ENCODE data around the gene NOS2. TPM values are rescaled to one million over a fixed set of nuclear protein-coding genes. Genes with fewer than 3 reads are reported as not detected.
"Not testable (repeated sequence)": the region's sequence is repeated elsewhere in the genome, so short reads cannot be mapped to it uniquely, and the experiment has no call there.

NOS2 gene
- total RNA-seq, 5 donors from 2014 or later (not counting 1 experiment from before 2014, with no cell fraction given), result 0.07 to 0.10 (median 0.09) TPM

GRCh38 chr17:27824176-27824715 is 23.9 kb upstream of the NOS2 start:
- ChIA-PET CTCF (no interaction called here), POLR2A (no interaction called here)
- H3K4me1 Mint-ChIP-seq, result no peaks in the 10 kb centered on the region
- H3K9me3 ChIP-seq, result no peaks in the 10 kb centered on the region
- no peak overlapping the region for H3K4me3 Mint-ChIP-seq
- no peak overlapping the region for H3K27ac Mint-ChIP-seq
- peaks cover 0 to 12% of the 10 kb centered on the region in 2 donors for H3K27me3 Mint-ChIP-seq
- peaks cover 7% of the 10 kb centered on the region for H3K36me3 Mint-ChIP-seq
- H3K4me1 ChIP-seq (ENCODE audit: control insufficient read depth in 1 of 2, extremely low read depth in 1 of 2, insufficient read depth in 2 of 2, low read length in 2 of 2), result no peaks in the 10 kb centered on the region
- DNase-seq, result no peak
- no peaks in the 10 kb centered on the region for H3K36me3 ChIP-seq (ENCODE audit: control insufficient read depth in 2 of 2, extremely low read depth in 1 of 2, insufficient read depth in 1 of 2, low read length in 1 of 2)
- H3K27ac ChIP-seq (ENCODE audit: low read length), result no peak overlapping the region
- H3K4me3 ChIP-seq (ENCODE audit: control insufficient read depth in 1 of 2, extremely low read depth in 1 of 2, low read length in 1 of 2), result no peak overlapping the region
- ATAC-seq (replicated peaks in 1 of 4), result no peak
- H3K9me3 Mint-ChIP-seq, result peaks cover 8 to 24% (median 17%) of the 10 kb centered on the region in 3 donors
- H3K27me3 ChIP-seq (replicated peaks in 1 of 2; ENCODE audit: control insufficient read depth in 2 of 2, extremely low read depth in 1 of 2, insufficient read depth in 2 of 2, low read length in 1 of 2), result no peaks in the 10 kb centered on the region
- WGBS (ENCODE audit: insufficient coverage), result 78% methylated on average over 1 of the region's 3 CpGs

GRCh38 chr17:27822108-27822507 is 21.8 kb upstream of the NOS2 start:
- H3K4me3 ChIP-seq (ENCODE audit: control insufficient read depth in 1 of 2, extremely low read depth in 1 of 2, low read length in 1 of 2); H3K27me3 Mint-ChIP-seq; CTCF ChIA-PET; H3K27me3 ChIP-seq (replicated peaks in 1 of 2; ENCODE audit: control insufficient read depth in 2 of 2, extremely low read depth in 1 of 2, insufficient read depth in 2 of 2, low read length in 1 of 2); H3K4me1 Mint-ChIP-seq; POLR2A ChIA-PET; DNase-seq; H3K27ac ChIP-seq (ENCODE audit: low read length); H3K9me3 ChIP-seq; H3K4me3 Mint-ChIP-seq; H3K4me1 ChIP-seq (ENCODE audit: control insufficient read depth in 1 of 2, extremely low read depth in 1 of 2, insufficient read depth in 2 of 2, low read length in 2 of 2); H3K27ac Mint-ChIP-seq; H3K36me3 ChIP-seq (ENCODE audit: control insufficient read depth in 2 of 2, extremely low read depth in 1 of 2, insufficient read depth in 1 of 2, low read length in 1 of 2); ATAC-seq (replicated peaks in 1 of 4); H3K36me3 Mint-ChIP-seq: not testable (repeated sequence)
- WGBS (ENCODE audit: insufficient coverage), result 50% methylated on average over 2 of the region's 10 CpGs
- peaks cover 8 to 24% (median 17%) of the 10 kb centered on the region in 3 donors for H3K9me3 Mint-ChIP-seq

- Mint-ChIP-seq H3K27ac (no peak overlapping the region), H3K4me1 (no peaks in the 10 kb centered on the region), H3K9me3 (peaks cover 8 to 24% (median 17%) of the 10 kb centered on the region in 3 donors), H3K27me3 (peaks cover 0 to 2% of the 10 kb centered on the region in 2 donors), H3K4me3 (no peak overlapping the region), H3K36me3 (peaks cover 7% of the 10 kb centered on the region)
- Histone ChIP-seq H3K27me3 (replicated peaks in 1 of 2; ENCODE audit: control insufficient read depth in 2 of 2, extremely low read depth in 1 of 2, insufficient read depth in 2 of 2, low read length in 1 of 2) (no peaks in the 10 kb centered on the region), H3K27ac (ENCODE audit: low read length) (no peak overlapping the region), H3K4me3 (ENCODE audit: control insufficient read depth in 1 of 2, extremely low read depth in 1 of 2, low read length in 1 of 2) (no peak overlapping the region), H3K4me1 (ENCODE audit: control insufficient read depth in 1 of 2, extremely low read depth in 1 of 2, insufficient read depth in 2 of 2, low read length in 2 of 2) (no peaks in the 10 kb centered on the region), H3K9me3 (no peaks in the 10 kb centered on the region), H3K36me3 (ENCODE audit: control insufficient read depth in 2 of 2, extremely low read depth in 1 of 2, insufficient read depth in 1 of 2, low read length in 1 of 2) (no peaks in the 10 kb centered on the region)
- DNase-seq (no peak), ATAC-seq (replicated peaks in 1 of 4) (no peak)
- ChIA-PET POLR2A (no interaction called here), CTCF (no interaction called here)
- 71% methylated on average over 1 of the region's 3 CpGs for WGBS (ENCODE audit: insufficient coverage)
These were observed 21.0 kb upstream of the NOS2 start for GRCh38 chr17:27821318-27821717.

GRCh38 chr17:27819145-27819544 is 18.8 kb upstream of the NOS2 start:
- ATAC-seq (replicated peaks in 1 of 4), result no peak
- Mint-ChIP-seq H3K4me3 (no peak overlapping the region), H3K9me3 (peaks cover 8 to 24% (median 17%) of the 10 kb centered on the region in 3 donors), H3K4me1 (no peaks in the 10 kb centered on the region), H3K36me3 (peaks cover 7% of the 10 kb centered on the region), H3K27ac (no peak overlapping the region), H3K27me3 (peaks cover 0 to 3% of the 10 kb centered on the region in 2 donors)
- Histone ChIP-seq H3K27me3 (replicated peaks in 1 of 2; ENCODE audit: control insufficient read depth in 2 of 2, extremely low read depth in 1 of 2, insufficient read depth in 2 of 2, low read length in 1 of 2) (no peaks in the 10 kb centered on the region), H3K4me3 (ENCODE audit: control insufficient read depth in 1 of 2, extremely low read depth in 1 of 2, low read length in 1 of 2) (no peak overlapping the region), H3K4me1 (ENCODE audit: control insufficient read depth in 1 of 2, extremely low read depth in 1 of 2, insufficient read depth in 2 of 2, low read length in 2 of 2) (no peaks in the 10 kb centered on the region), H3K36me3 (ENCODE audit: control insufficient read depth in 2 of 2, extremely low read depth in 1 of 2, insufficient read depth in 1 of 2, low read length in 1 of 2) (no peaks in the 10 kb centered on the region), H3K9me3 (no peaks in the 10 kb centered on the region), H3K27ac (ENCODE audit: low read length) (no peak overlapping the region)
- DNase-seq, result no peak
- WGBS (ENCODE audit: insufficient coverage), result no CpG with 5 or more reads among the region's 1 CpG
- POLR2A ChIA-PET, result no interaction called here
- CTCF ChIA-PET, result no interaction called here

DNA sequence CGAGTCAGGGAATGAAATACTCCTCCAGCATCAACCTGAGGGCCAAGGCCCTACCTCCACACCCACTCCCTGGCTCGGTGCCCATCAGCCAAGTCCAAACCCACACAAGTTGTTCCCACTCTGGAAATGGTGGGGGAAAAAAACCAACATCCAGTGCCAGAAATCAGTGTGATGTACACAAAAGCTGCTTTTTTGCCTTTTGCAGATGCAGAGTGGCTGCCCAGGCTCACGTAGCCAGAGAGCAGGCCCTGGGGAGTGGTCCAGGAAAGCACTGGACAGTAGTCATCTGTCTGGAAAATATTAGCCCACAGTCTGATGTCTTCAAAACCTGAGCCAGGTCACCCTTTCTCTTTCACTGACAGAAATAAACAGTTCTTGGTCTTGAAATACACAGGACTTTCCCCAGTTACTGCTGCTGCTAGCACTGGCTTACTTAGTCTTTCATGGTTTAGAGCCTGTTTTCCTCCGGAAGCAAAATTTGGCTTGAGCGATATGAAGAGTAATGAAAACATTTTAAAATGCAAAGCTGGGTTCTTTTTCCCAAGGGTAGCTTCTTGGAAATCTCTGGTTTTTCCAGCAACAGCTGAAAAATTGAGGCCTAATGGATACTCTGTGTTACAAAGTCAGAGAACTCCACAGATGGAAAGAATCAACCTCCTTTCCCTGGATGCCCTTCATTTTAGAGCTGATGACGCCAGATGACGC is 18.2 kb upstream of the NOS2 start:
- H3K4me3 ChIP-seq (ENCODE audit: control insufficient read depth in 1 of 2, extremely low read depth in 1 of 2, low read length in 1 of 2), result no peak overlapping the region
- H3K9me3 ChIP-seq, result no peaks in the 10 kb centered on the region
- Mint-ChIP-seq H3K4me1 (no peaks in the 10 kb centered on the region), H3K4me3 (no peak overlapping the region), H3K36me3 (peaks cover 7% of the 10 kb centered on the region), H3K27ac (no peak overlapping the region), H3K27me3 (peaks cover 0 to 3% of the 10 kb centered on the region in 2 donors), H3K9me3 (peaks cover 8 to 23% (median 17%) of the 10 kb centered on the region in 3 donors)
- H3K4me1 ChIP-seq (ENCODE audit: control insufficient read depth in 1 of 2, extremely low read depth in 1 of 2, insufficient read depth in 2 of 2, low read length in 2 of 2), result no peaks in the 10 kb centered on the region
- no peak for ATAC-seq (replicated peaks in 1 of 4)
- CTCF ChIA-PET, result no interaction called here
- 100% methylated on average over 1 of the region's 7 CpGs for WGBS (ENCODE audit: insufficient coverage)
- no peak for DNase-seq
- no peaks in the 10 kb centered on the region for H3K36me3 ChIP-seq (ENCODE audit: control insufficient read depth in 2 of 2, extremely low read depth in 1 of 2, insufficient read depth in 1 of 2, low read length in 1 of 2)
- POLR2A ChIA-PET, result no interaction called here
- H3K27me3 ChIP-seq (replicated peaks in 1 of 2; ENCODE audit: control insufficient read depth in 2 of 2, extremely low read depth in 1 of 2, insufficient read depth in 2 of 2, low read length in 1 of 2), result no peaks in the 10 kb centered on the region
- no peak overlapping the region for H3K27ac ChIP-seq (ENCODE audit: low read length)

- Mint-ChIP-seq H3K27me3 (peaks cover 0 to 3% of the 10 kb centered on the region in 2 donors), H3K9me3 (peaks cover 8 to 20% (median 17%) of the 10 kb centered on the region in 3 donors), H3K36me3 (peaks cover 7% of the 10 kb centered on the region), H3K4me1 (no peaks in the 10 kb centered on the region), H3K4me3 (no peak overlapping the region), H3K27ac (no peak overlapping the region)
- POLR2A ChIA-PET, result no interaction called here
- no peaks in the 10 kb centered on the region for H3K27me3 ChIP-seq (replicated peaks in 1 of 2; ENCODE audit: control insufficient read depth in 2 of 2, extremely low read depth in 1 of 2, insufficient read depth in 2 of 2, low read length in 1 of 2)
- CTCF ChIA-PET, result interaction anchor here in 1 of 2 donors (0.6 kb wide), 1 partner anchor 206 kb away, joined by 12 read pairs; no protein-coding TSS in a partner anchor
- no peak for DNase-seq
- H3K4me1 ChIP-seq (ENCODE audit: control insufficient read depth in 1 of 2, extremely low read depth in 1 of 2, insufficient read depth in 2 of 2, low read length in 2 of 2), result no peaks in the 10 kb centered on the region
- ATAC-seq (replicated peaks in 1 of 4), result no peak
- H3K27ac ChIP-seq (ENCODE audit: low read length), result no peak overlapping the region
- no peak overlapping the region for H3K4me3 ChIP-seq (ENCODE audit: control insufficient read depth in 1 of 2, extremely low read depth in 1 of 2, low read length in 1 of 2)
- WGBS (ENCODE audit: insufficient coverage), result 80% methylated on average over 1 of the region's 1 CpG
- H3K36me3 ChIP-seq (ENCODE audit: control insufficient read depth in 2 of 2, extremely low read depth in 1 of 2, insufficient read depth in 1 of 2, low read length in 1 of 2), result no peaks in the 10 kb centered on the region
- H3K9me3 ChIP-seq, result no peaks in the 10 kb centered on the region
These were observed 17.4 kb upstream of the NOS2 start for GRCh38 chr17:27817731-27818130.
